Measurements from ENCODE around the gene KCNK1.

DNA sequence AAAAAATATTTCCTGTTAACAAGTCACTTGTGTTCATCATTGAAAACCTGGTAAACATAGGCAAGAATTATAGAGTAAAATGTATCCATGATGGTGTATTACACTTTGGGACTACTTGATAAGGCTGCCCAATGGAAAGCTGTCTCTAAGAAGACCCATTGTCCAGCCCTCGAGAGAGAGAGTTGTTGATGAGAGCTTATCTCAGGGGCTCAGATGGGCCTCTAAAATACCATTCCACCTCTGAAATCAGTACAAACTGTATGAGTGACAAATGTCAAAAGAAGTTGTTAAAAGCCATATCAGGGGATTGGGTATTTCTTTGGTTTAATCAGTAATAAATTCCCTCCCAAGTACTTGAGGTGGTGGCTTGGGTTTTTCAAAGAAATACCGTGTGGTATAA lies 96.1 kb downstream of the KCNK1 start:
- TF ChIP-seq, protein P1, sequence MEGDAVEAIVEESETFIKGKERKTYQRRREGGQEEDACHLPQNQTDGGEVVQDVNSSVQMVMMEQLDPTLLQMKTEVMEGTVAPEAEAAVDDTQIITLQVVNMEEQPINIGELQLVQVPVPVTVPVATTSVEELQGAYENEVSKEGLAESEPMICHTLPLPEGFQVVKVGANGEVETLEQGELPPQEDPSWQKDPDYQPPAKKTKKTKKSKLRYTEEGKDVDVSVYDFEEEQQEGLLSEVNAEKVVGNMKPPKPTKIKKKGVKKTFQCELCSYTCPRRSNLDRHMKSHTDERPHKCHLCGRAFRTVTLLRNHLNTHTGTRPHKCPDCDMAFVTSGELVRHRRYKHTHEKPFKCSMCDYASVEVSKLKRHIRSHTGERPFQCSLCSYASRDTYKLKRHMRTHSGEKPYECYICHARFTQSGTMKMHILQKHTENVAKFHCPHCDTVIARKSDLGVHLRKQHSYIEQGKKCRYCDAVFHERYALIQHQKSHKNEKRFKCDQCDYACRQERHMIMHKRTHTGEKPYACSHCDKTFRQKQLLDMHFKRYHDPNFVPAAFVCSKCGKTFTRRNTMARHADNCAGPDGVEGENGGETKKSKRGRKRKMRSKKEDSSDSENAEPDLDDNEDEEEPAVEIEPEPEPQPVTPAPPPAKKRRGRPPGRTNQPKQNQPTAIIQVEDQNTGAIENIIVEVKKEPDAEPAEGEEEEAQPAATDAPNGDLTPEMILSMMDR (IDR thresholded peaks at IDR 0.05), result no peak
- TF ChIP-seq POLR2AphosphoS5 (IDR thresholded peaks at IDR 0.05) (no peak), POLR2A (IDR thresholded peaks at IDR 0.05) (no peak)
